Neuronal stem cell (in vitro differentiated cells): Measurements from ENCODE around the gene AKAP8L.
A peak's percentile ranks its signal among the peaks of the same experiment; 100 is the strongest.
"Not testable (repeated sequence)": the region's sequence is repeated elsewhere in the genome, so short reads cannot be mapped to it uniquely, and the experiment has no call there.

ENCODE experiments used
- DNase-seq: peaks from one replicate; pipeline ENCODE4 v3.0.0-alpha.2; 2013; ENCODE audit warnings: low spot score
- H2AFZ ChIP-seq: one replicate; pipeline ENCODE4 v1.6.1; 2013; ENCODE audit warnings: mild to moderate bottlenecking, low read length, inconsistent platforms
- H2AK5ac ChIP-seq: 2 replicates; pipeline ENCODE4 v1.6.1; 2013; ENCODE audit warnings: low read depth, mild to moderate bottlenecking, inconsistent platforms, low read length, moderate library complexity, mixed read lengths
- H2BK120ac ChIP-seq: 2 replicates; pipeline ENCODE4 v1.6.1; 2013; ENCODE audit warnings: low read depth, mild to moderate bottlenecking, inconsistent platforms, low read length, moderate library complexity, mixed read lengths
- H2BK12ac ChIP-seq: one replicate; pipeline ENCODE4 v1.6.1; 2013; ENCODE audit warnings: low read length, inconsistent platforms
- H2BK15ac ChIP-seq: 2 replicates; pipeline ENCODE4 v1.6.1; 2013; ENCODE audit warnings: mild to moderate bottlenecking, low read length, inconsistent platforms, mixed read lengths
- H2BK5ac ChIP-seq: one replicate; pipeline ENCODE4 v1.6.1; 2013; ENCODE audit warnings: inconsistent platforms, mild to moderate bottlenecking, low read length, moderate library complexity
- H3K14ac ChIP-seq: one replicate; pipeline ENCODE4 v1.6.1; 2013; ENCODE audit warnings: low read length, inconsistent platforms
- H3K18ac ChIP-seq: 2 replicates; pipeline ENCODE4 v1.6.1; 2013; ENCODE audit warnings: low read length, inconsistent platforms
- H3K23ac ChIP-seq: 2 replicates; pipeline ENCODE4 v1.6.1; 2013; ENCODE audit warnings: low read depth, mild to moderate bottlenecking, mixed read lengths, low read length, inconsistent platforms; ENCODE audit not compliant: poor library complexity
- H3K27ac ChIP-seq: replicated peaks from 3 replicates; pipeline ENCODE4 v1.5.1; 2013; ENCODE audit warnings: low read length, inconsistent platforms
- H3K27me3 ChIP-seq, 3 experiments: 2 replicates each; pipeline ENCODE4 v1.6.1; 2013; ENCODE audit warnings: low read length in 3 of 3, mild to moderate bottlenecking in 2 of 3, inconsistent platforms in 1 of 3, low read depth in 1 of 3, mixed read lengths in 1 of 3, moderate library complexity in 1 of 3; ENCODE audit not compliant: control insufficient read depth in 3 of 3, insufficient read depth in 3 of 3
- H3K36me3 ChIP-seq, 2 donors: replicated peaks in 1 of 2; 2 replicates each; pipeline ENCODE4 v1.6.1; 2013; ENCODE audit warnings: low read length in 2 of 2; ENCODE audit not compliant: control insufficient read depth in 2 of 2, insufficient read depth in 2 of 2
- H3K4ac ChIP-seq: 2 replicates; pipeline ENCODE4 v1.6.1; 2013; ENCODE audit warnings: inconsistent platforms, mild to moderate bottlenecking, low read length, moderate library complexity
- H3K4me1 ChIP-seq, 2 donors: 1 replicate in 1 of 2; 2 replicates in 1 of 2; pipeline ENCODE4 v1.6.1; 2013; ENCODE audit warnings: low read length in 2 of 2, low read depth in 1 of 2; ENCODE audit not compliant: control insufficient read depth in 2 of 2, insufficient read depth in 1 of 2
- H3K4me2 ChIP-seq: one replicate; pipeline ENCODE4 v1.6.1; 2013; ENCODE audit warnings: mild to moderate bottlenecking, low read length, inconsistent platforms; ENCODE audit not compliant: insufficient read depth, poor library complexity, severe bottlenecking
- H3K4me3 ChIP-seq, 2 donors: 2 replicates each; pipeline ENCODE4 v1.5.1; 2013; ENCODE audit warnings: low read length in 2 of 2, mild to moderate bottlenecking in 2 of 2, inconsistent platforms in 1 of 2, moderate library complexity in 1 of 2
- H3K79me1 ChIP-seq: one replicate; pipeline ENCODE4 v1.6.1; 2013; ENCODE audit warnings: low read depth, mild to moderate bottlenecking, inconsistent platforms, low read length, moderate library complexity
- H3K9ac ChIP-seq: one replicate; pipeline ENCODE4 v1.6.1; 2013; ENCODE audit warnings: mild to moderate bottlenecking, low read depth, low read length, inconsistent platforms; ENCODE audit not compliant: poor library complexity
- H3K9me3 ChIP-seq, 2 donors: replicated peaks in 1 of 2; 2 replicates each; pipeline versions ENCODE3 to v1.6.1; 2013; ENCODE audit warnings: low read length in 2 of 2, mild to moderate bottlenecking in 2 of 2, inconsistent platforms in 1 of 2, low read depth in 1 of 2, mixed read lengths in 1 of 2, moderate library complexity in 1 of 2; ENCODE audit not compliant: control insufficient read depth in 2 of 2, insufficient read depth in 1 of 2
- H4K8ac ChIP-seq: one replicate; pipeline ENCODE4 v1.6.1; 2013; ENCODE audit warnings: low read depth, mild to moderate bottlenecking, inconsistent platforms, low read length, moderate library complexity
- H4K91ac ChIP-seq: one replicate; pipeline ENCODE4 v1.6.1; 2013; ENCODE audit warnings: low read length, low read depth, mild to moderate bottlenecking, inconsistent platforms; ENCODE audit not compliant: poor library complexity
- WGBS, 2 donors: extraction: QIAGEN DNeasy Blood & Tissue Kit; methylation state at CpG; one replicate each; pipeline ENCODE4 v1.1.7; 2013; ENCODE audit warnings: missing lambda C conversion rate in 2 of 2, mixed read lengths in 1 of 2; ENCODE audit not compliant: insufficient read length in 2 of 2, insufficient replicate concordance in 1 of 2; ENCODE audit errors: extremely low coverage in 2 of 2; 5-methylcytosine and 5-hydroxymethylcytosine counted together

AKAP8L gene

DNA sequence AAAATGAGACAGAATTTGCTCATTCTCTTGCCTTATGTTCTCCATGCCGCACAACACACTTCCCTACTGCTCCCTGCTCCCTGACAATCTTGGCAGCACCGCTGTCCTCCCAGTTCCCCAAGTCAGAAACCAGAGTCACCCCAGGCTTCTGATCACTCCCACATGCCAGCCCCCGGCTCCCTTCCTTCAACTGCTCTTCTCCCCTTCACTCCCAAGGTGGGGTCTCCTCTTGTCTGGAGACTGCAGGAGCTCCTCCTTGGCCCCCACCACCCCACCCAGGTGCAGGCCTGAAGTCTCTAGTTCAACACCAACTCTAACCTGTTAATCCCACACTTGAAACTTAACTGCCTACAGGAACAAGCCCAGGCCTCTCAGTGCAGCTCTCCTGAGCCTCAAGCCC is 22.4 kb downstream of the AKAP8L start:
- Histone ChIP-seq H3K4ac (peak overlapping the region; percentile 66), H2BK120ac (peak overlapping the region; percentile 8), H2BK12ac (no peak overlapping the region), H2BK15ac (no peak overlapping the region), H3K79me1 (peaks cover 23% of the 10 kb centered on the region), H3K27ac (no peak overlapping the region), H3K9me3 (no peaks in the 10 kb centered on the region), H3K14ac (peak overlapping the region; percentile 38), H2BK5ac (peak overlapping the region; percentile 54), H3K9ac (no peak overlapping the region), H4K91ac (no peak overlapping the region), H2AFZ (no peak overlapping the region), H3K4me1 (no peaks in the 10 kb centered on the region), H4K8ac (no peak overlapping the region), H3K27me3 (no peaks in the 10 kb centered on the region), H3K18ac (no peak overlapping the region), H3K4me2 (no peak overlapping the region), H3K36me3 (peaks cover 59 to 94% of the 10 kb centered on the region in 2 donors), H2AK5ac (no peak overlapping the region), H3K4me3 (no peak overlapping the region), H3K23ac (no peak overlapping the region)
- no peak for DNase-seq
- no CpG with 5 or more reads among the region's 3 CpGs for WGBS, 2 donors

DNA sequence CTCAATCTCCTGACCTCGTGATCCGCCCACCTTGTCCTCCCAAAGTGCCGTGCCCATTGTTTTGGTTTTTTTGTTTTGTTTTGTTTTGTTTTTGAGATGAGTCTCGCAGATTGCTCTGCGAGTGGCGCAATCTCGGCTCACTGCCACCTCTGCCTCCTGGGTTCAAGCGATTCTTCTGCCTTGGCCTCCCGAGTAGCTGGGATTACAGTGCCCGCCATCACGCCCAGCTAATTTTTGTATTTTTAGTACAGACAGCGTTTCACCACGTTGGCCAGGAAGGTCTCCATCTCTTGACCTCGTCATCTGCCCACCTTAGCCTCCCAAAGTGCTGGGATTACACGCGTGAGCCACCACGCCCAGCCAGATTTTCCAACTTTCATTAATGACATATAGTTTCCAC is 23.5 kb downstream of the AKAP8L start:
- DNase-seq: not testable (repeated sequence)
- peaks cover 19% of the 10 kb centered on the region for H3K79me1 ChIP-seq

DNA sequence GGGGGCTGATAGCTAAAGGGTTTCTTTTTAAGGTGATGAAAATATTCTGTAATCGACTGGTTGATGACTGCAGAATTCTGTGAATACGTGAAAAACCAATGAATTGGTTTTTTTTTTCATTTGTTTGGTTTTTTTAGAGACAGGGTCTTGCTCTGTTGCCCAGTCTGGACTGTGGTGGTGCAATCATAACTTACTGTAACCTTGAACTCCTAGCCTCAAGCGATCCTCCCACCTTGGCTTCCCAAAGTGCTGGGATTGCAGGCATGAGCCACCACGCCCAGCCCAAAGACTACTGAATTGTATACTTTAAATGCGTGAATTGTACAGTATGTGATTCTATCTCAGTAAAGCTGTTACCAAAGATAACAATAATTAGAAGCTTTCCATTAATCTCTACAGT is 24.4 kb downstream of the AKAP8L start:
- no peak overlapping the region for H2BK12ac ChIP-seq
- H2BK120ac ChIP-seq: no peak overlapping the region
- H2AK5ac ChIP-seq: no peak overlapping the region
- H4K91ac ChIP-seq: no peak overlapping the region
- peaks cover 45 to 91% of the 10 kb centered on the region in 2 donors for H3K36me3 ChIP-seq
- H3K9me3 ChIP-seq: no peaks in the 10 kb centered on the region
- no peak overlapping the region for H2BK5ac ChIP-seq
- no peak overlapping the region for H3K9ac ChIP-seq
- H3K4me1 ChIP-seq: no peaks in the 10 kb centered on the region
- no peak overlapping the region for H2BK15ac ChIP-seq
- no peak overlapping the region for H3K23ac ChIP-seq
- H3K14ac ChIP-seq: no peak overlapping the region
- H3K4me2 ChIP-seq: no peak overlapping the region
- H3K27ac ChIP-seq: no peak overlapping the region
- H2AFZ ChIP-seq: no peak overlapping the region
- no peak overlapping the region for H3K4me3 ChIP-seq
- peaks cover 19% of the 10 kb centered on the region for H3K79me1 ChIP-seq
- DNase-seq: no peak
- H3K18ac ChIP-seq: no peak overlapping the region
- H3K27me3 ChIP-seq: no peaks in the 10 kb centered on the region
- WGBS, 2 donors: no CpG with 5 or more reads among the region's 5 CpGs
- no peak overlapping the region for H4K8ac ChIP-seq
- H3K4ac ChIP-seq: no peak overlapping the region

More for the DNA sequence above, 23.5 kb downstream of the AKAP8L start:
- not testable (repeated sequence) for H3K18ac ChIP-seq, H4K91ac ChIP-seq, H3K9ac ChIP-seq, H3K4ac ChIP-seq, H2BK15ac ChIP-seq, H3K4me3 ChIP-seq, H2AFZ ChIP-seq, H3K9me3 ChIP-seq, H2BK12ac ChIP-seq, H2BK5ac ChIP-seq, H3K27me3 ChIP-seq, H3K27ac ChIP-seq, H3K4me1 ChIP-seq, H4K8ac ChIP-seq, H3K23ac ChIP-seq, H2AK5ac ChIP-seq, H3K14ac ChIP-seq, H2BK120ac ChIP-seq, H3K4me2 ChIP-seq
- peaks cover 52 to 91% of the 10 kb centered on the region in 2 donors for H3K36me3 ChIP-seq
- no CpG with 5 or more reads among the region's 17 CpGs for WGBS, 2 donors

DNA sequence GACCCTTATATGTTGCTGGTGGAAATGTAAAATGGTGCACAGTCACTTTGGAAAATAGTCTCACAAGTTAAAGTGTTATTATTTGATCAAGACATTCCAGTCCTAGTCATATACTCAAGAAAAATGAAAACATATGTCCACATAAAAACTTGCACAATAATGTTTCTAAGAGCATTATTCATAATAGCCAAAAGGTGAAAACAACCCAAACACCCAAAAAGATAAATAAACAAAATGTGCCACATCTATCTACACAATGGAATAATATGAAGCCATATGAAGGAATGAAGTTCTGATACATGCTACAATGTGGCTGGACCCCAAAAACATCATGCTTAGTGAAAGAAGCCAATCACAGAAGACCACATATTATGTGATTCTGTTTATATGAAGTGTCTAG is 24.8 kb downstream of the AKAP8L start:
- Histone ChIP-seq H4K91ac (no peak overlapping the region), H3K4me2 (no peak overlapping the region), H2BK12ac (no peak overlapping the region), H4K8ac (no peak overlapping the region), H3K4me3 (no peak overlapping the region), H2AK5ac (no peak overlapping the region), H3K14ac (no peak overlapping the region), H3K27ac (no peak overlapping the region), H3K18ac (no peak overlapping the region), H2BK5ac (no peak overlapping the region), H3K4ac (no peak overlapping the region), H3K9me3 (no peaks in the 10 kb centered on the region), H3K9ac (no peak overlapping the region), H2AFZ (no peak overlapping the region), H2BK15ac (no peak overlapping the region), H2BK120ac (no peak overlapping the region), H3K36me3 (peaks cover 40 to 86% of the 10 kb centered on the region in 2 donors), H3K79me1 (peaks cover 15% of the 10 kb centered on the region), H3K23ac (no peak overlapping the region), H3K27me3 (no peaks in the 10 kb centered on the region), H3K4me1 (no peaks in the 10 kb centered on the region)
- no peak for DNase-seq
